ENCODE data around the gene RAD9B. TPM values are rescaled to one million over a fixed set of nuclear protein-coding genes. Genes with fewer than 3 reads are reported as not detected.

RAD9B gene
- total RNA-seq, 1 donor from 2014 or later: 0.17 TPM

- Histone ChIP-seq H3K27ac (no peak overlapping the region), H3K4me3 (no peak overlapping the region), H3K27me3 (peaks cover 2% of the 10 kb centered on the region), H3K4me2 (no peak overlapping the region), H3K79me2 (ENCODE audit: low read depth) (no peaks in the 10 kb centered on the region), H3K9ac (no peak overlapping the region), H2AFZ (replicated peaks) (no peak overlapping the region), H3K36me3 (no peaks in the 10 kb centered on the region), H3K4me1 (no peaks in the 10 kb centered on the region), H4K20me1 (ENCODE audit: low read depth) (no peaks in the 10 kb centered on the region), H3F3A (ENCODE audit: low read depth) (no peaks in the 10 kb centered on the region), H3K9me3 (ENCODE audit: low read depth) (no peaks in the 10 kb centered on the region)
- no peaks in the 10 kb centered on the region for H3K4me1 Mint-ChIP-seq
- H3K27ac Mint-ChIP-seq: no peak overlapping the region
- H3K27me3 Mint-ChIP-seq (ENCODE audit: insufficient read depth, low read depth): no peaks in the 10 kb centered on the region
- TF ChIP-seq CTCF (IDR thresholded peaks at IDR 0.05) (no peak), EZH2 (IDR thresholded peaks at IDR 0.05) (no peak), EZH2phosphoT487 (IDR thresholded peaks at IDR 0.05) (no peak)
- no peak for DNase-seq (ENCODE audit: low spot score)
- no peak overlapping the region for H3K4me3 Mint-ChIP-seq
- no peaks in the 10 kb centered on the region for H3K9me3 Mint-ChIP-seq
- peaks cover 2% of the 10 kb centered on the region for H3K36me3 Mint-ChIP-seq
Observed at GRCh38 chr12:110508071-110508586, 6.0 kb downstream of the RAD9B start.

DNA sequence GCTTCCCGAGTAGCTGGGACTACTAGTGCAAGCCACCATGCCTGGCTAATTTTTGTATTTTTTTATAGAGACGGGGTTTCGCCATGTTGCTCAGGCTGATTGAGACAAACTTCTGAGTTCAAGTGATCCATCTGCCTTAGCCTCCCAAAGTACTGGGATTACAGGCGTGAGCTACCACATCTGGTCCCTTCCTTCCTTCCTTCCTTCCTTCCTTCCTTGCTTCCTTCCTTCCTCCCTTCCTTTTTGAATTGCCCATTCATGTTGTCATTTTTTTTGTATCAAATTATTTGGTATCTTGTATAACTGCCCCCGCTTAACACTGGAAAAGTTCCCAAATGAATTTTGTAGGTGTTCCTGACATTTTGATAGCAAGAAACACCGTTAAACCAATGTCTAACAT, 11.7 kb downstream of the RAD9B start:
- TF ChIP-seq EZH2 (IDR thresholded peaks at IDR 0.05) (no peak), EZH2phosphoT487 (IDR thresholded peaks at IDR 0.05) (no peak), CTCF (IDR thresholded peaks at IDR 0.05) (no peak)
- Histone ChIP-seq H3K9ac (no peak overlapping the region), H3K9me3 (ENCODE audit: low read depth) (no peaks in the 10 kb centered on the region), H3K4me3 (no peak overlapping the region), H3K36me3 (no peaks in the 10 kb centered on the region), H4K20me1 (ENCODE audit: low read depth) (no peaks in the 10 kb centered on the region), H3K4me2 (no peak overlapping the region), H3K27ac (no peak overlapping the region), H3K4me1 (no peaks in the 10 kb centered on the region), H2AFZ (replicated peaks) (no peak overlapping the region), H3K27me3 (peaks cover 7% of the 10 kb centered on the region), H3F3A (ENCODE audit: low read depth) (no peaks in the 10 kb centered on the region), H3K79me2 (ENCODE audit: low read depth) (no peaks in the 10 kb centered on the region)
- Mint-ChIP-seq H3K27ac (no peak overlapping the region), H3K9me3 (no peaks in the 10 kb centered on the region), H3K27me3 (ENCODE audit: insufficient read depth, low read depth) (no peaks in the 10 kb centered on the region), H3K4me3 (no peak overlapping the region), H3K36me3 (no peaks in the 10 kb centered on the region), H3K4me1 (no peaks in the 10 kb centered on the region)
- no peak for DNase-seq (ENCODE audit: low spot score)

DNA sequence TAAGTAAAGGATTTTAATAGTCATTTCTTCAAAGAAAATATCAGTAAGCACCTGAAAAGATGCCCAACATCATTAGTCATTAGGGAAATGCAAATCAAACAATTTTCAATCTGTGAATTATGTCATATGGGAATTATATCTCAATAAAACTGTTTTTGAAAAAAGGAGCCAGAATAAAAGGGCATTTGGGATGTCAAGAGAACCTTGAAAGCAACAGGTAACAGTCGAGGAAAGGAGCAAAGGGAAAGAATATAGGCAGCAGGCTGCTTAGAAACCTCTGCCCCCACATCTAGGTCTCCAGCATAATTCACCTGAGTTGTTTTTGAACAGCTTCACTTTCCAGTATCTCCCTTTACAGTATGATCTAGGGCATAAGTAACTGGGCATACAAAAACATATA, 12.2 kb downstream of the RAD9B start:
- Mint-ChIP-seq H3K4me3 (no peak overlapping the region), H3K4me1 (no peaks in the 10 kb centered on the region), H3K9me3 (no peaks in the 10 kb centered on the region), H3K36me3 (no peaks in the 10 kb centered on the region), H3K27me3 (ENCODE audit: insufficient read depth, low read depth) (no peaks in the 10 kb centered on the region), H3K27ac (no peak overlapping the region)
- no peak overlapping the region for H3K9ac ChIP-seq
- H3K4me3 ChIP-seq: no peak overlapping the region
- no peak overlapping the region for H3K27ac ChIP-seq
- no peaks in the 10 kb centered on the region for H3K36me3 ChIP-seq
- H3K79me2 ChIP-seq (ENCODE audit: low read depth): no peaks in the 10 kb centered on the region
- no peak overlapping the region for H2AFZ ChIP-seq (replicated peaks)
- DNase-seq (ENCODE audit: low spot score): no peak
- H3K4me1 ChIP-seq: no peaks in the 10 kb centered on the region
- no peak overlapping the region for H3K4me2 ChIP-seq
- no peaks in the 10 kb centered on the region for H3F3A ChIP-seq (ENCODE audit: low read depth)
- no peaks in the 10 kb centered on the region for H4K20me1 ChIP-seq (ENCODE audit: low read depth)
- no peaks in the 10 kb centered on the region for H3K9me3 ChIP-seq (ENCODE audit: low read depth)
- TF ChIP-seq EZH2phosphoT487 (IDR thresholded peaks at IDR 0.05): no peak
- no peak for TF ChIP-seq EZH2 (IDR thresholded peaks at IDR 0.05)
- no peak for TF ChIP-seq CTCF (IDR thresholded peaks at IDR 0.05)
- H3K27me3 ChIP-seq: peaks cover 7% of the 10 kb centered on the region
